Germinal center (tissue), 1 donor: ENCODE results near the gene HOXA5.

ENCODE experiments used
- DNase-seq: peaks from one replicate; pipeline ENCODE4 v3.0.0; 2012; ENCODE audit warnings: mixed read lengths, low spot score

Gene HOXA5

GRCh38 chr7:27117887-27118491 lies 25.5 kb downstream of the HOXA5 start:
- DNase-seq = no peak

- DNase-seq = no peak
Observed at GRCh38 chr7:27116962-27117886, 26.3 kb downstream of the HOXA5 start.

- no peak for DNase-seq
Observed at GRCh38 chr7:27116031-27116961, 27.2 kb downstream of the HOXA5 start.

- no peak for DNase-seq
Observed at GRCh38 chr7:27115221-27116026, 28.1 kb downstream of the HOXA5 start.

GRCh38 chr7:27114881-27115220 lies 28.6 kb downstream of the HOXA5 start:
- DNase-seq = no peak

- no peak for DNase-seq
Observed at GRCh38 chr7:27113991-27114769, 29.3 kb downstream of the HOXA5 start.

- no peak for DNase-seq
Observed at GRCh38 chr7:27112955-27113949, 30.2 kb downstream of the HOXA5 start.

GRCh38 chr7:27112361-27112760 lies 31.1 kb downstream of the HOXA5 start:
- no peak for DNase-seq

- no peak for DNase-seq
Observed at GRCh38 chr7:27111751-27112277, 31.7 kb downstream of the HOXA5 start.

- no peak for DNase-seq
Observed at GRCh38 chr7:27111042-27111750, 32.3 kb downstream of the HOXA5 start.

GRCh38 chr7:27110186-27111031 lies 33.1 kb downstream of the HOXA5 start:
- DNase-seq = no peak

GRCh38 chr7:27109466-27110185 lies 33.9 kb downstream of the HOXA5 start:
- DNase-seq = no peak

GRCh38 chr7:27108390-27109127 lies 34.9 kb downstream of the HOXA5 start:
- DNase-seq = no peak

- DNase-seq = no peak
Observed at GRCh38 chr7:27107391-27108381, 35.8 kb downstream of the HOXA5 start.

GRCh38 chr7:27106901-27107240 lies 36.6 kb downstream of the HOXA5 start:
- no peak for DNase-seq
